HG03571 (cell line): ENCODE results near the gene DAPK2.

ENCODE experiments used
- ATAC-seq: cut with Tn5 transposase; IDR thresholded peaks from one replicate; pipeline ENCODE4 v1.9.1; 2021; ENCODE audit not compliant: unreplicated experiment

The DAPK2 gene

DNA sequence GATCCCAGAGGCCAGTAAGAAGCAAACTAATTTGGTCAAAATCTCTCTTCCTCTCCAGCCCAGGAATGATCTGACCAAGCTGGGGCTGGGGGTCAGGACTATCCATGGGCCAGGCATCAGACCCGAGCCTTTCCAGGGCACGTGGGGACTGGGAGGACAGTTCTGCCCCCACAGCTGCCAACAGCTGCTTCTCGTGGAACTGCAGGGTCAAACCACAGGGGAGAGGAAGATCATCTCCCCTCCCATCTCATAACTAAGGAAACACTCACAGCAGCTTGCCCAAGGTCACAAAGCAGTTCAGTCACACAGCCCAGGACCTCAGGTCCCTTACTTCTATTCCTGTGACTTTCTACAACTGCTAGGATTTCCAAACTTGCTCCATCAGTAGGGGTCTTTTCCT, 47.1 kb downstream of the DAPK2 start:
- ATAC-seq = no peak

DNA sequence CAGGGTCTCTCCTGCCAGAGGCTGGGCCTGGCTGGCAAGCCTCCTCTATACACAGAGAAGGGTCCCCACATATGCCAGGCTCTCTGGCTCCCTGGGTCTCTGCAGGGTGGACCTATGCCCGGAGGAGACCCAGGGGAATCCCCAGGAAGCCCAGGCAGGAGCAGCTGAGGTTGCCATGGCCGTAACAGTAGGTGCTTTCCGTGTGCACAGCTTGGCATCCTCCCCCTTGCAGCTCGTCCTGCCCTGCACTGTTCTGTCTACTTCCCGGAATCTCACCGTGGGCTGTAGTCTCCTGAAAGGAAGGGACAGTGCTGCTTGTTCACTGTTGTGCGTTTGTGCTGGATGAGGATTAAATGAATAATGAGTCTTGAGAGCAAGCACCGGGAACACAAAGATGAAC, 47.8 kb downstream of the DAPK2 start:
- ATAC-seq = no peak

DNA sequence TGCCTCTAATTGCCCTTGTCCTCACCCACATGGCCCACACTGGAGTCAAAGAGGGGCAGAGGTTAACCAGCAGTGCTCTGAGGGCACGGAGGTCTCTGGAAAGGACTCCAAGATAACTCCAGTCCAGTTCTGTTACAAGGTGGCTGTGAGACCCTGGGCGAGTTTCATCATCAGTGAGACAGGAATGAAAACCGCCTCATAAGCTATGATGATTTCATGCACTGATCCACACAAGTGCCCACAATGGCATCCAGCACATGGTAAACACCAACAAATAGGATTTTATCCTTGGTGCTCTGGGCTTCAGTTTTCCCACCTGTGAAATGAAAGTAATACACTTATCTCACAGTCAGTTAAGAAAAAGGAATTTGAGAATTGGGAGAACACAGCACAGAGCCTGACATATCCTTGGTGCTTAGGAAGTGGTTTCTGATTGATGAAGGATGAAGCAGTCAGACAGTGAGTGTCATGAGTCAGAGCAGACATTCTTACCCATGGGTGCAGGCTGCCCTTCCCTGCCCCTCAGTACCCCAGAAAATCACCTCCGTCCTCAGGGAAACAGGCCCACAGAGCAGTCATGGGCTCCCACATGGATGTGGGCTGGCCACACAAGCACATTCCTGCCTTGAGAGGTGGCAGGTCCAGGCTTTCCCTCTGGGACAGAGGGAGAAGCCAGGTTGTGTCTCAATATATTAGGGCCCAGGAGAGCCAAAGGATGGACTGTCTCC, 48.4 kb downstream of the DAPK2 start:
- no peak for ATAC-seq

DNA sequence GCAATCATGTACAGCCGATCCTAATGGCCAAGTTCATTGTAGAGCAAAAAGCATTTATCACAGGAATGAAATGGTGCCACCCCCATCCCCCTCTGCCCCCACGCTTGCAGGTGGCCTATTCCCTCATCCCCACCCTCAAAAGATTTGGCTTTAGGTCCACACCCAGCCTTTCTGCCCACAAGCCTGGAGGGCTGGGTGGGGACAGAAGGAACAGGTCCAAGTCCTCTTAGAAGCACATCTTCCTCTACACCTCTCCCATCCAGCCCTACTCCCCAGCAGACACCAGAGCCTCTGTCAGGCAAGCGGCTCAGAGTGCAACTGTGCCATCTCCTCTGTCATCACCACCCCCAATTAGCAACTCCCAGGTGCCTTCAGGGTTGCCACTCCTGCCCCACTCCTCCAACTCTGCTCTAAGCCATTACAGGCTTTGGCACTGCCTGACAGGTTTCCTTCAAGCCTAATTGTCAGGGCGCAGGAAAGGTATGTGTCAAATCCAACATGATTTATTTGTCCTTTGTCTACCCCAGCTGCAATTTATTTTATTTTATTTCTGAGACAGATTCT, 49.4 kb downstream of the DAPK2 start:
- ATAC-seq = no peak

DNA sequence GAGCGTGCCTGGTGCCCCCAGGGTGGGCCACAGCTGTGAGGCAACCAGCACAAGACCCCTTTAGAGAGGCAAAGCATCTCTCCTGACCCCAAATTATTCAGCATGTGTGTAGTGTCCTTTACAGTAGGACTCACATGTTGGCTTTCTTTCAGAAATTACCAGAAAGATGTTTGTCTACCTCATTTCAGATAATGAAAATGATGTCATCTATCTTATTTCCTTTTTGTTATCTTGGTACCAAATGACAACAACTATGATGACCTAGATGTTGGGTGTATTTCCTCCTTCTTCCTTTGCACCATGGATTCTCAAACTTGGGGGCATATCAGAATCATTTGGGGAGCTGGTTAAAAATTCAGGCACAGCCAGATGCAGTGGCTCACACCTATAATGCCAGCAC, 50.5 kb downstream of the DAPK2 start:
- ATAC-seq = no peak

DNA sequence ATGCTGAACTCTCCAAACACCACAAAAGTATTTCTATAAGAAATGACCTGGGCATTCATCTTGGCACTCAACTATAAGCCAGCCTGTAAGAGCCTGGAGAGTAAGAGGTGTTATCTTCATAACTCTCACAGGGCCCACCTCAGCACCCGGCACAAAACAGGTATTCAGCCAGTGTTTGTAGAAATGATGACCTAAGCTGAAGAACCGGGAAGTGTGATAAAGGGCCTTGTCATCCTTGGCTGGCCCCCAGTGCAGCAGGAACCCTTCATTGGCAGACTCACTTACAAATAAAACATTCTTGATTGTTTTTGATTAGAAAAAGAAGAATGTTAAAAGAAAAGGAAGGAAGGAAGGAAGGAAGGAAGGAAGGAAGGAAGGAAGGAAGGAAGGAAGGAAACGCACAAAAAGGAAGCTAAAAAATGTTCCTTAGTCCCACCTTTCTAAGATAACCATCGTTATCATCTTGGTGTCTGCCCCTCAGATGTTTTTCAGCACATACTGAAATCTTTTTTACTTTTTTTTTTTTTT, 52.1 kb downstream of the DAPK2 start:
- no peak for ATAC-seq

DNA sequence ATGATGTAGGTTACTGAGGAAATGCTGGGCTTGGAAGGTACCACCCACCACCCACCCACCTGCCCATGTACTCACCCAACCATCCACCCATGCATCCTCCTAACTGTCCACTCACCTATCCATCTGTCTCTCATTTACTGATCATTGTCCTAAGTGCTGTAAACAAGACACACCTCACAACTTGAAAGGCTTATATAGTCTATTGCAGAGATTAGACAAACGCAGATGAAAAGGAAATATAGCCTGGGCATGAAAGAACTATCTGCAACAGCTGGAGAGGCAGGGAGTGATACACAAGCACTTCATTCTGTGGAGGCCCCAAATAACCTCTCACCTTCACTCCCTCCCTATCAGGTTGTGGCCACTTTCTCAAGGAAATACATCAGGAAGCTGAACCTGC, 54.0 kb downstream of the DAPK2 start:
- ATAC-seq = no peak

DNA sequence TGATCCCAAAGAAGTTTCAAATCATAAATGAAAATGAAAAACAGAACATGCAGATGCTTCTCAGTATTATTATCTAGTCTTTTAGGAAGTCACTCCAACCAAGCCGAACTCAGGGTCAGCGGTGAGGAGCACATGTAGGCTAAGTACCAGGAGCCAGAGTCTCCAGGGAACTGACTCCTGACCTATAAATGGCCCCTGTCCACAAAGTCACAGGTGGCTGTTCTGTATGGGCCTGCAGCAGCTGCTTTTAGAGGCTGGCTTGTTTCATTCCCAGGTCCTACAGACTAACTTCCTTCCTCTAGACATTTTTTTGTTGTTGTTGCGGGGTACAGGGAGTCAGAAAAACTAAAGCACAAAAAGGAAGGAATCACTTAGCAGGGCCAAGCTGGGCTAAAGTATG, 54.6 kb downstream of the DAPK2 start:
- ATAC-seq = no peak

DNA sequence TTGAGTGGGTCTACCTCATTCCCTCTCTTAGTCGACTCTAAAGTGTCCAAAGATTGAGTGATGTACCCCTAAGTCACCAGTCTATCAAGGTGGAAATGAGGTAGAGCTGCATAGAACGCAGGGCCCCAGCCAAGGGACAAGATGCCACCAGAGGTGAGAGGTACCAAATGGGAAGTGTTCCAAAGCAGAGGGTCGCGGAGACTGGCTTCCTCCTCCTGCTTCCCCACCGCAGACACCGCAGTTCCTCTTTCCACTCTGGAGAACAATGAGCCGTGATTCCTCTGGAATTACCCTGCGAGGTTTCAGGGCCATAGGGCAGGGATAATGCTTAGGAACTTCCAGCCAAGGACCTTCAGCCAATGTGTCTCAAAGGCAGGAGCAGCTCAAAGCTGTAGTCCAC, 55.8 kb downstream of the DAPK2 start:
- no peak for ATAC-seq

DNA sequence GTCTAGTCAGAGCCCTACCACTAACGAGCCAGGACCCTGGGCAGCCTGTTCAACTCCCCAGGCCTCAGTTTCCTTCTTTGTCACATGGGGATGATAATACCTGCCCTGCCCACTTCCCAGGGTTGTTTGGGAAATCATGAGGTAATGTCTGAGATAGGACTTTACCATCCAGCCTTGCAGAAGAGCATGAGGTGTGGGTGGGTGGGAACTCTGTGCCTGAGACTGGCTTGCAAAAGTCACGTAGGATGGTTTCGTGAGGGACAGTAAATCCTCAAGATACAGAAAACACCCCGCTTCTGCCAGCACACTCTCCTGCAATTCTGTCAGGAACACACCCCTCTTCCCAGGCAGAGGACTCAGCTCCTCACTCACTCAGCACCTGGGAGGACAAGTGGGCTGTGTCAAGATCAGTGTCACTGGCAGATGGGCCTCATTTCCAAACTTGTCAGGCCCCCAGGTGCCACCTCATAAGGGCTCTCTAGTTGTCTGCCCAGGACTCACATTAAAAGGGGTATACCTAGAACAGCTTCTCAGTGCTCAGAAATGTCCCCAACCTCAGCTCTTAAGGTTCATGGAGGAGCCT, 58.4 kb downstream of the DAPK2 start:
- ATAC-seq = no peak

DNA sequence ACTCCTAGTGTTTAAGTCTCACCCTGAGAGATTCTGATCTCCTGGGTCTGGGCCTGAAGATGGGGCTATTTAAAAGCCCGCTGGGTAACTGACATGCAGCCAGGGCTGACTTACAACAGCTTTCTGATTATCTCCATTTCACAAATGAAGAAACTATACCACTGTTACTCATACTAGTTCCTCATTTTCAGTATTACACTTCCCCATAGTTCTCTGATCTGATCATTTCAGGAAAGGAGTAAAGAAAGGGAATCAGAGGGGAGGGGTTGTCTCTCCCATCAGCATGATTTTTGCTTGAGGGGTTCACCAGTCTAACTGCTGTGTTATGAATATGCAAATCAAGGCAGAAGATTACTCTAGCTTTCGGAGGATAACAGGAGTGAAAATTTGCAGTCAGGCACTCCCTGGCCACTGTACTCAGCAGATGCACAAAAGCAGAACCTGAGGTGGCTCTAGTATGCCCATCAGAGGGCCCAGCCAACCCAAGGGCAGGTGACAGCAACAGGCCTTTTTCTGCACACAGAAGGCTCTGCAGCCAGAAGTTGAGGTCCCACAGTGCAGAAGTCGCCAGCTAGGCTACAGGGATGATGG, 59.4 kb downstream of the DAPK2 start:
- ATAC-seq = peak; percentile 60

DNA sequence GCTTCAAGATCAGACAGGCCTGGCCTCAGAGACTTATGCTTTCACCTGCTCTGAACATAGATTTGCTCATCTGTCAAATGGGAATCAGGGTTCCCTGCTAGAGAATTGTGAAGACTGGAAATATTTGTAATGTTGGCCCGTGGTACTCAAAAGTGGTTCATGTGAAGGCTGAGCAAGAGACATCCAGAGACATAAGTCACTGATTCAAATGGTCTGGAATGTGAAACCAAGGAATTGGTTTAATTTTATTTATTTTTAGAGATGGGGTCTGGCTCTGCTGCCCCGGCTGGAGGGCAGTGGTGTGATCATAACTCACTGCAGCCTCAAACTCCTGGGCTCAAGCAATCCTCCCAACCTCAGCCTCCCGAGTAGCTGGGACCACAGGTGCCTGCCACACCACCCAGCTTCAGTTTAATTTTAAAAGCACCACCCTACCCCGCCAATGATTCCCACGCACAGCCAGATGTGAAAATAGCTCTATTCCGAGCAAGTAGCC, 60.1 kb downstream of the DAPK2 start:
- no peak for ATAC-seq

DNA sequence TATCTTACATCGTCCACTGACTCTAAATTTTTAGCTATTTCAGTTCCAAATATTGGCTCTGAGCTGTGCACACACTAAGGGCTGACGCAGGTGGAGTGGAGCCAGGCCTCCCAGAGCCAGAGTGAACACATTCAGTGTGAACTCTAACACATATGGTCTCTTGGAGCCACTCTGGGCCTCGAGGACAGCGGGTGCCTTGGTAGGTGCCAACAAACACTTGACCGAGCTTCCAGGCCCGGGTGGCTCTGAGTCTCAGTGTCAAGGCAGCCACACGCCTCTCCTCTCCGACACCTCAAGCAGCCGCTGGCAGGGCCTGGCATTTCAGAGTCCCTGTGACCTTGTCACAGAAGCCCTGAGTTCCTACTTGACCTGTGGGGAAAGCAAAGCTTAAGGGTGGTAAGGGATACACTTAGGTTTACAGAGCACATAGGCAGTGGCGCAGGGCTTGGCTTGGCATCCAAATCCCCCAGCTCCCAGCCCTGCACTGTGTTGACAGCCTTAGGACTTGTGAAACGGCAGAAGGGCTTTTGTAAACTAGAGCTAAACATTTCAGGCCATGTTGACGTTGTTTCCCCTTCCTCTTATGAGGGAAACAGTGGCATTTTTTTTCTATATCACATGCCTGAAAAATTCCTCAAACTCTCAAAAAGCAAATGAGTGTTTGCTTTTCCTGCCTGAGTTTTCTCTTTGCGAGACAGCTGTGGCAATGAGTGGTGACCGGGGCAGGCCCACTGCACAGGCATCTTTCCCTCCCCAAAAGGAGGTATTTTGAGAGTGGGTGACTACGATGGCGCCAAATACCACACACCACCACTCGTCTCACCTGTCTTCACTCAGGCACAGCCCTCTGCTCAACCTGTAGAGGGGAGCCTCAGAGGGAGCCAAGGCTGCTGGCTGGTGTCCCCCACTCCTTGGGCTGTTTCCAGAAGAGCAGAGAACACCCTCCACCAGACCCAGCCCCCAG, 60.8 kb downstream of the DAPK2 start:
- ATAC-seq = no peak

DNA sequence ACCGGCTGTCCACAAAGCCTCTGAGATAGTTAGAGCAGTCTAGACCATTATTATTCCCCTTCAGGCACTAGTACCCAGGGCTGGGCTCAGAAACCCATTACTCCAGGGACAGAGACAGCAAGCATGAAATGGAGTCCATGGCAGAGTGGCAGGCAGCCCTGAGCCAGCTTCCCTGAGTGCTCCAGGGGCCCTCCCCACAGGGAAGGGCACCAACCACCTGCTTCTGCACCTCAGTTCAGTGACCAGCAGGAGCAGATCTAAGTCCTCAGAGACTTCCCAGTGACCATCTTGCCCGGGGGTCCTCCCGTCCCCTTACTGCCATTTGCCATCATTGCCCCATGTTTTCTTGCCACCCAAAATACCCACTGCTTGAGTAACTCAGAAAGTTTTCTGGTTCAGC, 62.0 kb downstream of the DAPK2 start:
- no peak for ATAC-seq

DNA sequence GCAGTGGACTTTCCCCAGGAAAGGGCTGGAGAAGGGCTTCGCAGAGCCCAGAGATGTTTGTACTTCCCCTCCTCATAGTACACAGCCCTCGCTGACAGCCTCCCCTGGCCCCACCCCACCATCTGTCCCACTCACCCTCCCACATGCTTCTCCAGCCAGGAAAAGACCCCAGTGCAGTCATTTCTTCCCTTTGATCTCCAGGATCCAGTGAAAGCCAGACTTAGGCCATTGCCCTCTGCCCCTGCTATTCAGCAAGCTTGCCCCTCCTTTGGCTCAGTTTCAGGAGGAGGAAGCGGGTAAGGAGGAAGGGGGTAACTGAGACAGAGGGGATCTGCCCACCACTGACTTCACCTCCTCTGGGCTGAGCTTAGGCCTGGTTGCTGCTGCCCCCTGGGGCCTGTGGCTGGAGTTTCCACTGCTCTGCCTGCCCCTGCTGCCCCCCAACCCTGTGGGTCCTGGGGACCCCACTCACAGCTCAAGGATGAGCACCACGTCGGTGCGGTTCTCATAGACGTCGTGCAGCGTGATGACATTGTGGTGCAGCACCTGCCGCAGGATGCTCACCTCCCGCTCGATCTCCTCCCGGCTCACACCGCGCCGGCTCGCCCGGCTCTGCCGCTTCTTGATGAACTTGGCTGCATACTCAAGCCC, 63.1 kb downstream of the DAPK2 start:
- ATAC-seq = no peak

DNA sequence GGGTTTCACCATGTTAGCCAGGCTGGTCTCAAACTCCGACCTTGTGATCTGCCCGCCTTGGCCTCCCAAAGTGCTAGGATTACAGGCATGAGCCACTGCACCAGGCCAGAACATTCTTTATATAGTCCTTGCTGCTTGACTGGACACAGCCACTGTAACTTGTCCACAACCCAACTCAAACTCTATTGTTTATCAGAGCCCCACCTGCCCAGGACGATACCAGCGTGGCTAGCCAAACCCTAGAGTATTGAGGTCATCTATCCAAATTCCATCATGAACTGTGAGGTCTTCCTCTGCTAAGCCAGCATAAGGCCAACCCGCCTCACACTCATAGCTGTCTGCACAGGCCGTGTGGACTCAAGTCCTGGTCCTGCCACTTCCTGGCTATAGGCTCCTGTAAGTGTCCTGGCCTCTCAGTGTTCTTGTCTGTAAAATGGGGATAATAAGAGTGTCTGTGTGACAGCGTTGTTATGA, 63.9 kb downstream of the DAPK2 start:
- no peak for ATAC-seq

DNA sequence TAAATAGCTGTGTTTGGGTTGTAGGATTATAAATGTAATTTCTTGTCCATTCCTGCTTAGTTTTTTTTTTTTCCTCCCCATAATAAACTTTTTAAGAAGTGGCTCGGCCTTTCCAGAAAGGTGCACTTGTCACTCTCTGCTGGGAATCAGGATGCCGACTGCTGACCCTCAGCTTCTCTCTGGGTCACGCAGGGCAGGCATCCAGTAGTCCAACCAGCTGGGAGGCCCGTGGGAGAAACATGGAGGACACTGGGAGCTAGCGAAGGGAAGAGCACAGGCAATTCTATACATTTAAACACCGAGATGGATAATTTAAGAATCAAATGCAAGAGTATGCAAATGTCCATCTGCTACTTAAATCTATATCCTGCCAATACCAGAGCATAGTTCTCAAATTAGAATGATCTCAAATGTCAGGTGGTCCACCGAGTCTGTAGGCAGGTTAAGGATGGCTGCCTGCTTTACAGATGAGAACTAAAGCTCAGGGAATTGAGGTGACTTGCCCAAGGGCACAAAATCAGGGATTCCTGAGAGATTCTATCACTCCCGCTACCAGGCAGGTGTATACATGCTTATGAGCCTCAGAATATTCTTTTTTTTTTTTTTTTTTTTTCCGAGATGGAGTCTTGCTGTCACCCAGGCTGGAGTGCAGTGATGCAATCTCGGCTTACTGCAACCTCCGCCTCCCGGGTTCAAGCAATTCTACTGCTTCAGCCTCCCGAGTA, 64.5 kb downstream of the DAPK2 start:
- ATAC-seq = no peak

DNA sequence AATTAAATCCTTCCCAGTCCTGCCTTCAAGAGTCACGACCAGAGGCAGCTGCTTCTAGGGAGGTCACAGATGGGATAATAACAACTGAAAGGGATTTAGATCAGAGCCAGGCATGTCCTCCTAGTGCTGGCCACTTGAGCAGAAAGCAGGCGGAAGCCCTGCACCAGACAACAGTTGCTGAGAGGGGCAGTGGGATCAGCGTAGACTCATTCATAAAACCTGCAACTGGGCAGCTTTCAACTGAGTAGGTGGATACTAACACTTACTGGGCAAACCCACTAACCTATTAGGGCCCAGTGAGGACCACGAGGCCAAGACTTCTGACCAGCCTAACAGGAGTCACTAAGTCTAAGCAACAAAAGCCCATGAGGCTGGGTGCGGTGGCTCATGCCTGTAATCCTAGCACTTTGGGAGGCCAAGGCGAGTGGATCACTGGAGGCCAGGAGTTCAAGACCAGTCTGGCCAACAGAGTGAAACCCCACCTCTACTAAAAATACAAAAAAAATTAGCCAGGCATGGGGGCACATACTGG, 67.0 kb downstream of the DAPK2 start:
- ATAC-seq = no peak
